CD4-positive, alpha-beta T cell (primary cell): ENCODE results near the gene ASTN1. TPM values are rescaled to one million over a fixed set of nuclear protein-coding genes. Genes with fewer than 3 reads are reported as not detected.

ENCODE experiments used
- ATAC-seq: fragments of 200-7000 bp; cut with Tn5 transposase; one replicate; pipeline ENCODE4 v1.10.0; 2022; ENCODE audit warnings: mild to moderate bottlenecking; ENCODE audit not compliant: poor library complexity
- CTCF ChIA-PET: fragments of 350-600 bp; sonication (Branson Sonifier 250); formaldehyde crosslinking; loops from one replicate; lab custom pipeline; 2021; ENCODE audit warnings: antibody characterized with exemption, inconsistent platforms; lab: Charles Lee
- POLR2A ChIA-PET: fragments of 350-600 bp; sonication (Branson Sonifier 250); formaldehyde crosslinking; loops from one replicate; lab custom pipeline; 2021; ENCODE audit warnings: antibody characterized with exemption, inconsistent platforms; lab: Charles Lee
- DNase-seq, 14 experiments: peaks; one replicate each; pipeline ENCODE4 v3.0.0-alpha.2; 2013 to 2020; ENCODE audit warnings: mixed read lengths in 2 of 14
- H3K27ac ChIP-seq, 2 donors: one replicate each; pipeline versions ENCODE4 v1.5.1 to v1.7.0; 2013; ENCODE audit warnings: low read length in 2 of 2, low read depth in 1 of 2, mild to moderate bottlenecking in 1 of 2
- H3K27me3 ChIP-seq, 2 experiments: 1 replicate in 1 of 2; 2 replicates in 1 of 2; pipeline versions ENCODE4 v1.6.1 to v1.7.0; 2013; ENCODE audit warnings: low read length in 2 of 2, control low read depth in 1 of 2, mild to moderate bottlenecking in 1 of 2, moderate library complexity in 1 of 2; ENCODE audit not compliant: insufficient read depth in 2 of 2, control insufficient read depth in 1 of 2
- H3K36me3 ChIP-seq: one replicate; pipeline ENCODE4 v1.6.1; 2013; ENCODE audit warnings: low read length, control low read depth; ENCODE audit not compliant: insufficient read depth
- H3K4me1 ChIP-seq: one replicate; pipeline ENCODE4 v1.6.1; 2013; ENCODE audit warnings: low read length, control low read depth; ENCODE audit not compliant: insufficient read depth
- H3K4me3 ChIP-seq: one replicate; pipeline ENCODE4 v1.5.1; 2013; ENCODE audit warnings: mild to moderate bottlenecking, low read length, moderate library complexity
- H3K9me3 ChIP-seq, 2 experiments: 1 replicate in 1 of 2; 2 replicates in 1 of 2; pipeline versions ENCODE4 v1.6.1 to v1.7.0; 2013; ENCODE audit warnings: low read length in 2 of 2, mild to moderate bottlenecking in 2 of 2, control low read depth in 1 of 2, moderate library complexity in 1 of 2; ENCODE audit not compliant: control insufficient read depth in 1 of 2, insufficient read depth in 1 of 2
- H3K27ac Mint-ChIP-seq: one replicate; pipeline ENCODE4 v1.8.0; 2020; ENCODE audit warnings: mixed read lengths
- H3K27me3 Mint-ChIP-seq: one replicate; pipeline ENCODE4 v1.8.0; 2021; ENCODE audit warnings: mixed read lengths
- H3K36me3 Mint-ChIP-seq: one replicate; pipeline ENCODE4 v1.8.0; 2021; ENCODE audit warnings: low read depth, mixed read lengths
- H3K4me1 Mint-ChIP-seq: one replicate; pipeline ENCODE4 v1.8.0; 2021; ENCODE audit warnings: low read depth, mixed read lengths
- H3K4me3 Mint-ChIP-seq: one replicate; pipeline ENCODE4 v1.8.0; 2020; ENCODE audit warnings: mild to moderate bottlenecking, mixed read lengths
- H3K9me3 Mint-ChIP-seq: one replicate; pipeline ENCODE4 v1.8.0; 2020; ENCODE audit warnings: mixed read lengths
- intact Hi-C, 2 experiments: fragments of 100-400 bp; cut with DNase I in 1 of 2; cut with micrococcal nuclease in 1 of 2; formaldehyde crosslinking; loops; one replicate each; pipeline versions ENCODE4 v1.15.1 to v1.9.0; 2023 to 2025; cut with DNase I, micrococcal nuclease
- total RNA-seq, 174 experiments: library from RNA in 2 of 174; stranded (reverse) in 2 of 174; gene quantifications; one replicate each; pipeline ENCODE4 v1.2.3 and lab custom pipeline; 2021 to 2026
- TF ChIP-seq, protein P1 (sequence below): fragments of 200-600 bp; IDR thresholded peaks from one replicate; pipeline ENCODE4 v1.8.0; 2022; ENCODE audit warnings: antibody characterized with exemption, mild to moderate bottlenecking

ASTN1 gene
- total RNA-seq, 2 experiments from 2014 or later = not detected

DNA sequence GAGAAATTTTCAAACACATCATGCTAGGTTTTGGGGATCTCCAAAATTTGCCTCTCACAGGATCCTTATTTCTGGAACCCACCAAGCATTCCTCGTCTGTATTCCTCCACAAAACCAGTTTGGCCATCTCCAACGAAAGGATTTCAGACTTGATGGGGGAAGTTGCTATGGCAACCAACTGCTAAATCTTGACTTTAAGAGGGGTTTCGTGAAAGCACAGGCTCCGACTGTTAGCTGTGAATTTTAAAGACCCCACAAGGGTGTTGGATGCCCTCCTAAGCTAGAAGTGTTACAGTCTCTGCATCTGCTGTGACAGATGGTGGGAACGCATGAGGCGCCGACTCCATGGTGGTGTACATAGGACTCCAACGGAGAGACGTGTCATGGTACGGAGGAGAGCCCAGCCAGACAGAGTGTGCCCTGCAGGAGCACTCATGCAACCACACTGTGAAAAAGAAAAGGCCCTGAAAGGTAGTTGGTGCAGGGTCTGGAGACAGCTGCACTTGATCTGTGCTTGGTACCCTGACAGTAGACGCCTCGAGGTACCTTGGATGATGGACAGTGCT, 147.1 kb downstream of the ASTN1 start:
- CTCF ChIA-PET = no interaction called here

DNA sequence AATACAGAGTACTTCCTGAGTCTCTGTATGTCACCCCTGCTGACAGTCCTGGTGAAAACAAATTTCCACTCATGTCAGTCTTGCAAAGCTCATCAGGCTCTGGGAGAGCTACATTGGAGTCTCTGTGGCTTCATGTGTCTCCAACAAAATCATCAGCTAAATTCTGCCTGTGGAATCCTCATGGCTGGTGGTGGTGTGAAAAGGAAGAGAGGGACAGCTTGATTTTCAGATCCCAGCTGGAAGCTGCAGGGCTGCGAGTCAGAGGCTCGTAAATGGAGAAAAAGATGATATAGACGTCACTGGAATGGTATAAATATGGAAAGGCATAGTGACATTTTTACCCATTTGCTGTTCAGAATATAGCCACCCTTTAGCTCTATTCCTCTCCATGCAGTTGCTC, 150.2 kb downstream of the ASTN1 start:
- H3K4me1 Mint-ChIP-seq = no peaks in the 10 kb centered on the region
- Histone ChIP-seq H3K4me3 (no peak overlapping the region), H3K27ac (no peak overlapping the region), H3K4me1 (no peaks in the 10 kb centered on the region), H3K27me3 (no peaks in the 10 kb centered on the region), H3K36me3 (no peaks in the 10 kb centered on the region), H3K9me3 (no peaks in the 10 kb centered on the region)
- ATAC-seq (no peak), DNase-seq (no peak)
- H3K36me3 Mint-ChIP-seq = no peaks in the 10 kb centered on the region
- H3K9me3 Mint-ChIP-seq = no peaks in the 10 kb centered on the region
- no peak overlapping the region for H3K4me3 Mint-ChIP-seq
- intact Hi-C loops = no loop called here
- ChIA-PET CTCF (no interaction called here), POLR2A (no interaction called here)
- H3K27me3 Mint-ChIP-seq = no peaks in the 10 kb centered on the region
- H3K27ac Mint-ChIP-seq = no peak overlapping the region
- TF ChIP-seq, protein P1, sequence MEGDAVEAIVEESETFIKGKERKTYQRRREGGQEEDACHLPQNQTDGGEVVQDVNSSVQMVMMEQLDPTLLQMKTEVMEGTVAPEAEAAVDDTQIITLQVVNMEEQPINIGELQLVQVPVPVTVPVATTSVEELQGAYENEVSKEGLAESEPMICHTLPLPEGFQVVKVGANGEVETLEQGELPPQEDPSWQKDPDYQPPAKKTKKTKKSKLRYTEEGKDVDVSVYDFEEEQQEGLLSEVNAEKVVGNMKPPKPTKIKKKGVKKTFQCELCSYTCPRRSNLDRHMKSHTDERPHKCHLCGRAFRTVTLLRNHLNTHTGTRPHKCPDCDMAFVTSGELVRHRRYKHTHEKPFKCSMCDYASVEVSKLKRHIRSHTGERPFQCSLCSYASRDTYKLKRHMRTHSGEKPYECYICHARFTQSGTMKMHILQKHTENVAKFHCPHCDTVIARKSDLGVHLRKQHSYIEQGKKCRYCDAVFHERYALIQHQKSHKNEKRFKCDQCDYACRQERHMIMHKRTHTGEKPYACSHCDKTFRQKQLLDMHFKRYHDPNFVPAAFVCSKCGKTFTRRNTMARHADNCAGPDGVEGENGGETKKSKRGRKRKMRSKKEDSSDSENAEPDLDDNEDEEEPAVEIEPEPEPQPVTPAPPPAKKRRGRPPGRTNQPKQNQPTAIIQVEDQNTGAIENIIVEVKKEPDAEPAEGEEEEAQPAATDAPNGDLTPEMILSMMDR = no peak

More for the DNA sequence above, 147.1 kb downstream of the ASTN1 start:
- H3K27me3 ChIP-seq = no peaks in the 10 kb centered on the region
- H3K27me3 Mint-ChIP-seq = no peaks in the 10 kb centered on the region
- no peak overlapping the region for H3K4me3 ChIP-seq
- no peaks in the 10 kb centered on the region for H3K9me3 Mint-ChIP-seq
- H3K4me1 Mint-ChIP-seq = no peaks in the 10 kb centered on the region
- H3K27ac ChIP-seq = no peak overlapping the region
- H3K36me3 Mint-ChIP-seq = no peaks in the 10 kb centered on the region
- no peaks in the 10 kb centered on the region for H3K9me3 ChIP-seq
- H3K4me1 ChIP-seq = no peaks in the 10 kb centered on the region
- POLR2A ChIA-PET = no interaction called here
- ATAC-seq (no peak), DNase-seq (no peak)
- no peaks in the 10 kb centered on the region for H3K36me3 ChIP-seq
- intact Hi-C loops = no loop called here
- no peak overlapping the region for H3K27ac Mint-ChIP-seq
- no peak overlapping the region for H3K4me3 Mint-ChIP-seq
- TF ChIP-seq, protein P1 = no peak

DNA sequence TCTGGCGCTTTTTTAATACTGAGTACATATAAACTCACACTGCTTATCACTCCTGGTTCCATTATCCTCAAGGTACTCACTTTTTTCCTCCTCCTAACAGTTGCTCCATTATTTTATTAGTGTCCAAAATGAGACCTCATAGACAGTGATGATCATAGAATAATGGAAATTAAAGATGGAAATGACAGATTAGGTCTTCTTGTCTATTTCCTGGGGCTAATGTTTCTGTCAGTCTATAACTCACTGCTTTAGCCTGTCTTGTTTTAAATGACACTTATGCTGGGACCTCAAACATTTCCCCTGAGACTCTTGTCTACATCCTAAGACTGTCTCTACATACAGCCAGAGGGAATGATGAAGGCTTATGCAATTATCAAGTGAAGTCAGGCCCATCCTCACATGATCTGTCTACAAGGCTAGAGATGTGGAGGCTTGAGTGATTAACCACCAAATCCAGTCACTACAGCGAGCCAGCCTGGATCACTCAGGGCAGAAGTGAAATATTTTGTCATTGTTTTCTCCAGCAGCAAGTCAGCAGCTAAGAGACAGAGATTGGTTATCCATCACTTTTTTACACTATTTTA, 152.1 kb downstream of the ASTN1 start:
- Mint-ChIP-seq H3K4me1 (no peaks in the 10 kb centered on the region), H3K27ac (no peak overlapping the region), H3K27me3 (no peaks in the 10 kb centered on the region), H3K9me3 (no peaks in the 10 kb centered on the region), H3K4me3 (no peak overlapping the region), H3K36me3 (no peaks in the 10 kb centered on the region)
- ATAC-seq = no peak
- Histone ChIP-seq H3K4me1 (no peaks in the 10 kb centered on the region), H3K36me3 (no peaks in the 10 kb centered on the region), H3K27me3 (no peaks in the 10 kb centered on the region), H3K9me3 (no peaks in the 10 kb centered on the region), H3K27ac (no peak overlapping the region), H3K4me3 (no peak overlapping the region)
- TF ChIP-seq, protein P1 = no peak
- CTCF ChIA-PET = no interaction called here
- POLR2A ChIA-PET = no interaction called here
- intact Hi-C loops = no loop called here
- no peak for DNase-seq
